WTC11 (cell line): ENCODE data around the gene SART3. TPM values are rescaled to one million over a fixed set of nuclear protein-coding genes. Genes with fewer than 3 reads are reported as not detected.
A peak's percentile ranks its signal among the peaks of the same experiment; 100 is the strongest.

Experiments used
- ATAC-seq: fragments of 200-7000 bp; cut with Tn5 transposase; 2 replicates; pipeline ENCODE4 v1.10.0; 2021; ENCODE audit warnings: mild to moderate bottlenecking, moderate library complexity
- CTCF ChIA-PET: fragments of 300-600 bp; sonication (Branson Sonifier 250); formaldehyde crosslinking; loops from one replicate; lab custom pipeline; 2021; ENCODE audit warnings: antibody characterized with exemption; lab: Charles Lee
- POLR2A ChIA-PET: fragments of 350-600 bp; sonication (Branson Sonifier 250); formaldehyde crosslinking; loops from one replicate; lab custom pipeline; 2021; ENCODE audit warnings: antibody characterized with exemption; lab: Charles Lee
- DNase-seq: peaks from one replicate; pipeline ENCODE4 v3.0.0; 2021; ENCODE audit warnings: low spot score
- H3K27ac Mint-ChIP-seq: 2 replicates; pipeline ENCODE4 v1.8.0; 2021; ENCODE audit warnings: mixed read lengths
- H3K27me3 Mint-ChIP-seq: 2 replicates; pipeline ENCODE4 v1.8.0; 2021; ENCODE audit warnings: low read depth, mild to moderate bottlenecking, moderate library complexity, mixed read lengths
- H3K36me3 Mint-ChIP-seq: 2 replicates; pipeline ENCODE4 v1.8.0; 2021; ENCODE audit warnings: mixed read lengths
- H3K4me1 Mint-ChIP-seq: 2 replicates; pipeline ENCODE4 v1.8.0; 2022; ENCODE audit warnings: mixed read lengths
- H3K4me3 Mint-ChIP-seq: 2 replicates; pipeline ENCODE4 v1.8.0; 2021; ENCODE audit warnings: mild to moderate bottlenecking, moderate library complexity, mixed read lengths
- H3K9me3 Mint-ChIP-seq: 2 replicates; pipeline ENCODE4 v1.8.0; 2021; ENCODE audit warnings: mixed read lengths
- ATF1 ChIP-seq: sonication (generic); formaldehyde crosslinking; IDR thresholded peaks from 2 replicates; pipeline ENCODE4 v1.8.1; 2023; ENCODE audit warnings: mild to moderate bottlenecking, moderate library complexity, missing genetic modification reagents
- ERG ChIP-seq: fragments of 250-450 bp; sonication (Bioruptor Pico); IDR thresholded peaks from 2 replicates; pipeline ENCODE4 v1.8.0; 2021; ENCODE audit warnings: mild to moderate bottlenecking
- ESRRA ChIP-seq: sonication (generic); formaldehyde crosslinking; IDR thresholded peaks from 2 replicates; pipeline ENCODE4 v1.8.1; 2022; ENCODE audit warnings: mild to moderate bottlenecking, missing genetic modification reagents, borderline replicate concordance
- ETV6 ChIP-seq: sonication (generic); formaldehyde crosslinking; IDR thresholded peaks from 2 replicates; pipeline ENCODE4 v1.8.1; 2022; ENCODE audit warnings: mild to moderate bottlenecking, missing genetic modification reagents
- GABPB1 ChIP-seq: sonication (generic); formaldehyde crosslinking; IDR thresholded peaks from 2 replicates; pipeline ENCODE4 v1.8.1; 2023; ENCODE audit warnings: mild to moderate bottlenecking, missing genetic modification reagents
- GRHL2 ChIP-seq: fragments of 250-450 bp; sonication (Bioruptor Pico); IDR thresholded peaks from 2 replicates; pipeline ENCODE4 v1.8.0; 2022; ENCODE audit warnings: mild to moderate bottlenecking, moderate library complexity; ENCODE audit not compliant: insufficient replicate concordance, severe bottlenecking
- KAT7 ChIP-seq: sonication (generic); formaldehyde crosslinking; IDR thresholded peaks from 2 replicates; pipeline ENCODE4 v1.8.1; 2023; ENCODE audit warnings: missing genetic modification reagents, mild to moderate bottlenecking, borderline replicate concordance
- RORB ChIP-seq: fragments of 250-450 bp; sonication (Bioruptor Pico); IDR thresholded peaks from 2 replicates; pipeline ENCODE4 v1.9.0; 2021; ENCODE audit warnings: mild to moderate bottlenecking
- SMAD3 ChIP-seq: sonication (generic); formaldehyde crosslinking; IDR thresholded peaks from 2 replicates; pipeline ENCODE4 v1.8.0; 2022; ENCODE audit warnings: missing genetic modification reagents, mild to moderate bottlenecking, borderline replicate concordance
- SOX15 ChIP-seq: fragments of 250-450 bp; sonication (Bioruptor Pico); IDR thresholded peaks from 2 replicates; pipeline ENCODE4 v1.9.0; 2021; ENCODE audit warnings: mild to moderate bottlenecking
- STAT6 ChIP-seq: sonication (generic); formaldehyde crosslinking; conservative IDR thresholded peaks from 2 replicates; pipeline ENCODE4 v1.8.1; 2023; ENCODE audit warnings: mild to moderate bottlenecking, low read depth, missing genetic modification reagents, moderate library complexity
- TEAD4 ChIP-seq: sonication (generic); formaldehyde crosslinking; IDR thresholded peaks from 2 replicates; pipeline ENCODE4 v1.8.0; 2022; ENCODE audit warnings: mild to moderate bottlenecking, missing genetic modification reagents
- ZBTB21 ChIP-seq: sonication (generic); formaldehyde crosslinking; IDR thresholded peaks from 2 replicates; pipeline ENCODE4 v1.8.1; 2023; ENCODE audit warnings: mild to moderate bottlenecking, missing genetic modification reagents, borderline replicate concordance
- ZNF121 ChIP-seq: sonication (generic); formaldehyde crosslinking; IDR thresholded peaks from 2 replicates; pipeline ENCODE4 v1.8.0; 2023; ENCODE audit warnings: missing genetic modification reagents
- ZNF671 ChIP-seq: fragments of 250-450 bp; sonication (Bioruptor Pico); IDR thresholded peaks from 2 replicates; pipeline ENCODE4 v1.8.0; 2021; ENCODE audit warnings: mild to moderate bottlenecking
- total RNA-seq: library from RNA; stranded (reverse); gene quantifications from 3 replicates; pipeline ENCODE4 v1.2.3, GENCODE V29; 2021
- TF ChIP-seq, protein P1 (sequence below): sonication (generic); formaldehyde crosslinking; IDR thresholded peaks from 2 replicates; pipeline ENCODE4 v1.8.0; 2022; ENCODE audit warnings: mild to moderate bottlenecking, missing genetic modification reagents
- TF ChIP-seq, protein P2 (sequence below): fragments of 200-600 bp; IDR thresholded peaks from 2 replicates; pipeline ENCODE4 v1.8.0; 2022; ENCODE audit warnings: antibody characterized with exemption
- TF ChIP-seq, protein P3 (sequence below): sonication (generic); formaldehyde crosslinking; IDR thresholded peaks from 2 replicates; pipeline ENCODE4 v1.8.1; 2022; ENCODE audit warnings: mild to moderate bottlenecking, moderate library complexity, missing genetic modification reagents
- TF ChIP-seq, protein P4 (sequence below): fragments of 250-450 bp; sonication (Bioruptor Pico); IDR thresholded peaks from 2 replicates; pipeline ENCODE4 v1.9.0; 2021; ENCODE audit warnings: mild to moderate bottlenecking

Gene SART3
- total RNA-seq, 1 experiment from 2014 or later: 91.2 TPM

GRCh38 chr12:108563804-108564151, 2.8 kb upstream of the SART3 start:
- H3K9me3 Mint-ChIP-seq: no peaks in the 10 kb centered on the region
- peak overlapping the region; percentile 100 for H3K4me3 Mint-ChIP-seq
- POLR2A ChIA-PET: no interaction called here
- H3K4me1 Mint-ChIP-seq: peaks cover 20% of the 10 kb centered on the region
- H3K27me3 Mint-ChIP-seq: no peaks in the 10 kb centered on the region
- CTCF ChIA-PET: no interaction called here
- no peak overlapping the region for H3K27ac Mint-ChIP-seq
- H3K36me3 Mint-ChIP-seq: peaks cover 57% of the 10 kb centered on the region
- ATAC-seq: no peak
- TF ChIP-seq, protein P1, sequence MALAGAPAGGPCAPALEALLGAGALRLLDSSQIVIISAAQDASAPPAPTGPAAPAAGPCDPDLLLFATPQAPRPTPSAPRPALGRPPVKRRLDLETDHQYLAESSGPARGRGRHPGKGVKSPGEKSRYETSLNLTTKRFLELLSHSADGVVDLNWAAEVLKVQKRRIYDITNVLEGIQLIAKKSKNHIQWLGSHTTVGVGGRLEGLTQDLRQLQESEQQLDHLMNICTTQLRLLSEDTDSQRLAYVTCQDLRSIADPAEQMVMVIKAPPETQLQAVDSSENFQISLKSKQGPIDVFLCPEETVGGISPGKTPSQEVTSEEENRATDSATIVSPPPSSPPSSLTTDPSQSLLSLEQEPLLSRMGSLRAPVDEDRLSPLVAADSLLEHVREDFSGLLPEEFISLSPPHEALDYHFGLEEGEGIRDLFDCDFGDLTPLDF (CRISPR knock-in tag): no peak
- TF ChIP-seq GRHL2 (CRISPR knock-in tag) (no peak), STAT6 (no peak)
- TF ChIP-seq, all 79 proteins: peak for 0
- DNase-seq: no peak

- DNase-seq (peak; percentile 77), ATAC-seq (peak; percentile 37)
- ChIA-PET POLR2A (interaction anchor here (0.6 to 1.3 kb wide), 8 partner anchors 10 to 592 kb away, joined by 3 to 8 read pairs (median 4); partner anchors contain the start of gene TMEM119), CTCF (interaction anchor here (1.1 to 1.6 kb wide), 3 partner anchors 7 to 55 kb away, joined by 3 to 14 read pairs (median 7); no protein-coding TSS in a partner anchor)
- no peak for TF ChIP-seq ZNF671 (CRISPR knock-in tag)
- TF ChIP-seq GABPB1 (CRISPR knock-in tag): peak; percentile 93
- no peak for TF ChIP-seq SOX15 (CRISPR knock-in tag)
- TF ChIP-seq, protein P2, sequence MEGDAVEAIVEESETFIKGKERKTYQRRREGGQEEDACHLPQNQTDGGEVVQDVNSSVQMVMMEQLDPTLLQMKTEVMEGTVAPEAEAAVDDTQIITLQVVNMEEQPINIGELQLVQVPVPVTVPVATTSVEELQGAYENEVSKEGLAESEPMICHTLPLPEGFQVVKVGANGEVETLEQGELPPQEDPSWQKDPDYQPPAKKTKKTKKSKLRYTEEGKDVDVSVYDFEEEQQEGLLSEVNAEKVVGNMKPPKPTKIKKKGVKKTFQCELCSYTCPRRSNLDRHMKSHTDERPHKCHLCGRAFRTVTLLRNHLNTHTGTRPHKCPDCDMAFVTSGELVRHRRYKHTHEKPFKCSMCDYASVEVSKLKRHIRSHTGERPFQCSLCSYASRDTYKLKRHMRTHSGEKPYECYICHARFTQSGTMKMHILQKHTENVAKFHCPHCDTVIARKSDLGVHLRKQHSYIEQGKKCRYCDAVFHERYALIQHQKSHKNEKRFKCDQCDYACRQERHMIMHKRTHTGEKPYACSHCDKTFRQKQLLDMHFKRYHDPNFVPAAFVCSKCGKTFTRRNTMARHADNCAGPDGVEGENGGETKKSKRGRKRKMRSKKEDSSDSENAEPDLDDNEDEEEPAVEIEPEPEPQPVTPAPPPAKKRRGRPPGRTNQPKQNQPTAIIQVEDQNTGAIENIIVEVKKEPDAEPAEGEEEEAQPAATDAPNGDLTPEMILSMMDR: no peak
- no peak for TF ChIP-seq SMAD3 (CRISPR knock-in tag)
- no peak for TF ChIP-seq ZBTB21 (CRISPR knock-in tag)
- Mint-ChIP-seq H3K4me1 (peaks cover 22% of the 10 kb centered on the region), H3K27me3 (no peaks in the 10 kb centered on the region), H3K4me3 (peak overlapping the region; percentile 100), H3K36me3 (peaks cover 54% of the 10 kb centered on the region), H3K27ac (peak overlapping the region; percentile 96), H3K9me3 (no peaks in the 10 kb centered on the region)
These were observed 2.3 kb upstream of the SART3 start for GRCh38 chr12:108563136-108563803.

GRCh38 chr12:108562348-108563135, 1.6 kb upstream of the SART3 start, which contains the start of gene ISCU:
TSS of gene ISCU (plus strand) at chr12:108562596. CDS start at chr12:108562623, 27 bp downstream.
- Mint-ChIP-seq H3K27me3 (no peaks in the 10 kb centered on the region), H3K4me1 (peaks cover 26% of the 10 kb centered on the region), H3K4me3 (peak within 1 kb of the TSS; percentile 100), H3K9me3 (no peaks in the 10 kb centered on the region), H3K27ac (peak within 1 kb of the TSS; percentile 100), H3K36me3 (peaks cover 52% of the 10 kb centered on the region)
- ChIA-PET CTCF (interaction anchor here (0.6 to 1.6 kb wide), 10 partner anchors 8 to 388 kb away, joined by 3 to 14 read pairs (median 3); no protein-coding TSS in a partner anchor), POLR2A (interaction anchor here (0.5 to 1.3 kb wide), 18 partner anchors 11 to 820 kb away, joined by 3 to 8 read pairs (median 4); partner anchors contain the start of gene TMEM119)
- DNase-seq (peak; percentile 98), ATAC-seq (peak; percentile 87)
- TF ChIP-seq, protein P3, sequence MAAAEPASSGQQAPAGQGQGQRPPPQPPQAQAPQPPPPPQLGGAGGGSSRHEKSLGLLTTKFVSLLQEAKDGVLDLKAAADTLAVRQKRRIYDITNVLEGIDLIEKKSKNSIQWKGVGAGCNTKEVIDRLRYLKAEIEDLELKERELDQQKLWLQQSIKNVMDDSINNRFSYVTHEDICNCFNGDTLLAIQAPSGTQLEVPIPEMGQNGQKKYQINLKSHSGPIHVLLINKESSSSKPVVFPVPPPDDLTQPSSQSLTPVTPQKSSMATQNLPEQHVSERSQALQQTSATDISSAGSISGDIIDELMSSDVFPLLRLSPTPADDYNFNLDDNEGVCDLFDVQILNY: peak; percentile 84; the same call in 1 of the 2 replicates
- TF ChIP-seq, protein P4, sequence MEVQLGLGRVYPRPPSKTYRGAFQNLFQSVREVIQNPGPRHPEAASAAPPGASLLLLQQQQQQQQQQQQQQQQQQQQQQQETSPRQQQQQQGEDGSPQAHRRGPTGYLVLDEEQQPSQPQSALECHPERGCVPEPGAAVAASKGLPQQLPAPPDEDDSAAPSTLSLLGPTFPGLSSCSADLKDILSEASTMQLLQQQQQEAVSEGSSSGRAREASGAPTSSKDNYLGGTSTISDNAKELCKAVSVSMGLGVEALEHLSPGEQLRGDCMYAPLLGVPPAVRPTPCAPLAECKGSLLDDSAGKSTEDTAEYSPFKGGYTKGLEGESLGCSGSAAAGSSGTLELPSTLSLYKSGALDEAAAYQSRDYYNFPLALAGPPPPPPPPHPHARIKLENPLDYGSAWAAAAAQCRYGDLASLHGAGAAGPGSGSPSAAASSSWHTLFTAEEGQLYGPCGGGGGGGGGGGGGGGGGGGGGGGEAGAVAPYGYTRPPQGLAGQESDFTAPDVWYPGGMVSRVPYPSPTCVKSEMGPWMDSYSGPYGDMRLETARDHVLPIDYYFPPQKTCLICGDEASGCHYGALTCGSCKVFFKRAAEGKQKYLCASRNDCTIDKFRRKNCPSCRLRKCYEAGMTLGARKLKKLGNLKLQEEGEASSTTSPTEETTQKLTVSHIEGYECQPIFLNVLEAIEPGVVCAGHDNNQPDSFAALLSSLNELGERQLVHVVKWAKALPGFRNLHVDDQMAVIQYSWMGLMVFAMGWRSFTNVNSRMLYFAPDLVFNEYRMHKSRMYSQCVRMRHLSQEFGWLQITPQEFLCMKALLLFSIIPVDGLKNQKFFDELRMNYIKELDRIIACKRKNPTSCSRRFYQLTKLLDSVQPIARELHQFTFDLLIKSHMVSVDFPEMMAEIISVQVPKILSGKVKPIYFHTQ (CRISPR knock-in tag): 0 out of 2 replicates have a peak, but pooled peaks have one; percentile 39
- peak; percentile 66; the same call in 1 of the 2 replicates for TF ChIP-seq ATF1
- TF ChIP-seq TEAD4 (CRISPR knock-in tag): no peak
- TF ChIP-seq ERG: no peak
- no peak for TF ChIP-seq RORB
- 0 out of 2 replicates have a peak, but pooled peaks have one; percentile 14 for TF ChIP-seq ESRRA (CRISPR knock-in tag)
- 0 out of 2 replicates have a peak, but pooled peaks have one; percentile 70 for TF ChIP-seq KAT7 (CRISPR knock-in tag)
- no peak for TF ChIP-seq ZNF121 (CRISPR knock-in tag)
- no peak; the same call in 1 of the 2 replicates for TF ChIP-seq ETV6 (CRISPR knock-in tag)
